Mammary epithelial cell (primary cell): ENCODE results near the gene SCAMP4.

Experiments used
- CTCF ChIP-seq, 2 donors: IDR thresholded peaks in 1 of 2; conservative IDR thresholded peaks in 1 of 2; 2 replicates each; pipeline ENCODE4 v1.5.1; 2011 to 2012; ENCODE audit warnings: inconsistent platforms in 2 of 2, low read length in 2 of 2, mild to moderate bottlenecking in 2 of 2, control low read depth in 1 of 2, low read depth in 1 of 2; ENCODE audit not compliant: insufficient read depth in 1 of 2; ENCODE audit errors: extremely low read depth in 1 of 2
- EZH2 ChIP-seq: IDR thresholded peaks from 2 replicates; pipeline ENCODE4 v1.6.1; 2012; ENCODE audit warnings: low read length, inconsistent platforms, borderline replicate concordance

GRCh38 chr19:1944088-1944915 lies 39.1 kb downstream of the SCAMP4 start:
- TF ChIP-seq CTCF (conservative IDR thresholded peaks at IDR 0.05 in 1 of 2, IDR thresholded peaks at IDR 0.05 in 1 of 2; ENCODE audit: extremely low read depth in 1 of 2, insufficient read depth in 1 of 2, low read depth in 1 of 2, low read length in 2 of 2) (no peak), EZH2 (no peak)
